NT2/D1 (cell line): ENCODE measurements around the gene FBXO33.
"Not testable (repeated sequence)": the region's sequence is repeated elsewhere in the genome, so short reads cannot be mapped to it uniquely, and the experiment has no call there.

Experiments used
- YY1 ChIP-seq: IDR thresholded peaks from 2 replicates; pipeline ENCODE4 v1.6.1; 2011; ENCODE audit not compliant: insufficient read length, insufficient read depth
- ZNF274 ChIP-seq: IDR thresholded peaks from 2 replicates; pipeline ENCODE4 v1.6.1; 2011; ENCODE audit warnings: mild to moderate bottlenecking, low read depth, low read length

DNA sequence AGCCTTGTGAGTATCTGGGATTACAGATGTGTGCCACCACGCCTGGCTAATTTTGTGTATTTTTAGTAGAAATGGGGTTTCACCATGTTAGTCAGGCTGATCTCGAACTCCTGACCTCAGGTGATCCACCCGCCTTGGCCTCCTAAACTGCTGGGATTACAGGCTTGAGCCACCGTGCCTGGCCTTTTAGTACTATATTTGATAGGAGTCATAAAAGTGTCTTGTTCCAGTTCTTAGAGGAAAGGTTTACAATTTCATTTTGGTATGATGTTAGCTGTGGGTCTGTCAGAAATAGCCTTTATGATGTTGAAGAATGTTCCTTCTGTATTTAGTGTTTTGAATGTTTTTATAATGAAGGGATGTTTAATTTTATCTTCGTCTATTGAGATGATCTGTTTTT, 70.7 kb downstream of the FBXO33 start:
- not testable (repeated sequence) for TF ChIP-seq ZNF274, YY1
